Eye (tissue), 1 donor: ENCODE data around the gene AQP9.

Experiments used
- DNase-seq: peaks from one replicate; pipeline ENCODE4 v3.0.0-alpha.2; 2015

AQP9 gene

GRCh38 chr15:58141894-58142293 is 3.7 kb downstream of the AQP9 start:
- DNase-seq, result no peak

DNA sequence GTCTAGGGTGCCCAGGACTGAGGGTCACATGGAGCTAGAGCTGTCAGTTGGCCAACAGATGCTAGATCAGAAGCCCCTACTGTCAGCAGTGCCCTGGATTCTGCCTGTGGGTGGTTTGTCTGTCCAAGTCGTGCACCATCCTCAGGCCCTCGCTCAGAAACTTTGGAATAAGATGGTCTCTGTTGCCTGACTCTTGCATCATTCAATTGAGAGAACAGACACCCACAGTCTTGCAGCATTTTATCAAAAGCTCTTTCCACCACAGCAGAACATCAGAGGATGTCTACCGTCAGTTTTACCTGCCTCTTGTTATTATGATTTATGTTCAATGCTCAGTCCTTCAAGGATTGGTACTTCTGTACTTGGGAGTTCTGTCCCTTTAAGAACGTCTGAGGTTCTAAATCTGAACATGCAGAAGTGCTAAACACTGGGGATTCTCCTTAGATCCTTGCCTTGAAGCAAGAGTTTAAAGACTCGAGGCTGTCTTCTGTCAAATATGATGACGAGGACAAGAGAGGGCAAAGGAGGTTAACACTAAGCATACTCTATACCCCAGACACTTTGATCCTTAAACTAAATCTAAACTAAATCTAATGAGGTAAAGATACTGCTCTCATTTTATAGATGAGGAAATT is 4.8 kb downstream of the AQP9 start:
- no peak for DNase-seq

DNA sequence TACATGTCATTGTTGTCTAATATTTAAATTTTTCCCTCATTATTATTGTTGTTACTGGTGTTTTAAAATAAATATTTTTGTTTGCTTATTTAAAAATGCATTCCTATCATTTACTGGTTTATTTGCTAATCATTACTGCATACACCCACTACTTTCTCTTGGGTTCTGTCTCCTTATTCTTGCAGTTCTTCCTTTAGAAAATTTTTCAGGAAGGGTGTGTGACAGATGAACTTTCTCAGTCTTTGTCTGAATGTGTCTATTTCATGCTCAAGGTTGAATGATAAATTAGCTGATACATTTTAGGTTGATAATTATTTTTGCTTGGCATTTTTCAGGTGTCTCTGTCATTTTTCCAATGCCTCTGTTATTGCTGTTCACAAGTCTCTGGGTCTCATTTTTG is 7.4 kb downstream of the AQP9 start:
- no peak for DNase-seq

GRCh38 chr15:58146211-58146610 is 8.0 kb downstream of the AQP9 start:
- DNase-seq, result no peak

DNA sequence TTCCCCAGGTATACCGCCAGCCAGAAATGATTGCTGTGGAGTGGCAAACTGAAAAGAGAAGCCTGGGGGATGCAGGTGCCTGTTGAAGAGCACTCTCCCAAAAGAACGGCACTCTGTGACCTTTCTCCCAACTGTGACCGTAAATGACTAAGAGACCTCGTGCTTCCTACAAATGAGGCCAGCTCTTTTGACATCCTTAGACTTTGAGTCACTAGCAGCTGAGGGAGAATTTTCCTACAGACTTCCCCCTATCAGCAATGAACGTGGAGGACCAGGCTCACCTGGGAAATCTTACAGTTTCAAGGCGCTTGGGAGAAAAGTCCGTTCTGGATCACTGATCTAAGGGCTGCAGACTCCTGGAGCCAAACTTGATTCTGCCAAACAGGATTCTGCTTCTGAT is 8.6 kb downstream of the AQP9 start:
- no peak for DNase-seq

DNA sequence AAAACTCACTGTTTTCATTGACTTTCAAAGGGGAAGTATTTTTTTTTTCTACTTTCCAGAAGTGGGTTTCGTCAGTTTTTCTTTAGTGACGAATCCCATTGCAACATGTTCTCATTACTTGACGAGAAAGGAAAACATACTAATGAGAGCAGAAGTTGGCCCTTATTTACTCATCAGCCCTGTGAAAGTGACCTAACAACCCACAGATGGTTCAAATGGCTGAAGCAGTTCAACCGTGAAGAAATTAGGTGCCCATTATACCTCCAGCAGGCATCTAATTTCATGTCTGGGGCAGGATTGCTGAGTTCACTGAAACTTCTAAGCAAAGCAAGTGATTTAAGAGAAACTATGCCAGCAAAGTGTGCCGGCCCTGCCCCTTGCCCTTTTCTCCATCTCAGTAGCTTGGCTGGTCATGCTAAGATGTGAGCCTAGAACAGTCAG is 9.0 kb downstream of the AQP9 start:
- DNase-seq, result peak; percentile 47

DNA sequence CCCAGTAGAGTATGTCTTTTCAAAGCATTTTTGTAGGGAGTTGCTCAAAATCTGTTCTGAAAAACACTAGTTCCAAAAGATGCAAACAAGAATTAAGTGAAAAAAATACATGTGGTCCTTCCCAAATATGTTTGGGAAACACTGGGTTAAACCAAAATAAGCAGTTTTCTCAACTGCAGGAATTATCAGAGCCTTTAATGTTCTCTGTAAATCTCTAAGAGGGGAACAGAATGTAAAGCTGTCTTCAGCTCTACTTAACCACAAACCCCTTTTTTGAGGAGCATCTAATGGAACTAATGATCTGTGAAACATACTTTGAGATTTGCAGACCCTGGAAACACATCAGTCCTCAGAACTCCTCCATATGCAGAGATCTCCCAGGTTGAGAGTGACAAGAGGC is 9.9 kb downstream of the AQP9 start:
- no peak for DNase-seq

DNA sequence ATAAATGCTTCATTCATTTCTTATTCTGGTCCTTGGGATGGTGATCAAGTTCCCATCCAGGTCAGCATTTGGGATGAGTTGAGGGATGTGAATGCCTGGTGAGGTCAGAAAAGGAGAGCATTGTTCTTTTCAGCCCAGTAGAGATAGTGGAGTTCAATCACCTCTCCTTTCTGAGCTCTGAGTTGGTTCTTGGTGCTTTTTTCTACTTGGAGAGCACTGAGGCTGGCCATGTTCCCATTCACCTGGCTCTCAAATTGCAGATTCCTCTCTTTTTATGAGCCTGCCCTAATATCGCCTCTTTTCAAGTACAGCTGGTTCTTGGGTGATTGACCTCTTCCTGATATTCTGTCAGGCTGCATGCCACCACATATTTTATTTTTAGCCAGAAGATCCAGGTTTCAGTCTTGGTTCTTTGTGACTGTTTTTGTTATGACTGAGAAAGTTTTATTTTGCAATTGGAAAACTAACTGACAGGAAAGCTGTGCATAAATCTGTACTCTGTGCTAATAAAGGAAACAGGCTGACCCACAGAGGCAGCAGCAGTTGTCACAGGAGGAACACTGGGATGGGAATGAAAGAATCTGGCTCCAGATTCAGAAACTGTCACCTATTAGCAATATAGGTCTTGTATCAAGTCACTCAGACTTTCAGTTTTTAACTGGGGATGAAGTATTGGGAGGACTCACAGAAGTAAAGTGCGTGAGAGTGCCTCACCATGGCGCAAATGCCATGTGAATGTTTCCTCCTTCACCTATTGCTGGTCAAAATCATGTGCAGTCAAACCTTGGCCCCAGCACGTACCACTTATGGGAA is 10.7 kb downstream of the AQP9 start:
- DNase-seq, result no peak

DNA sequence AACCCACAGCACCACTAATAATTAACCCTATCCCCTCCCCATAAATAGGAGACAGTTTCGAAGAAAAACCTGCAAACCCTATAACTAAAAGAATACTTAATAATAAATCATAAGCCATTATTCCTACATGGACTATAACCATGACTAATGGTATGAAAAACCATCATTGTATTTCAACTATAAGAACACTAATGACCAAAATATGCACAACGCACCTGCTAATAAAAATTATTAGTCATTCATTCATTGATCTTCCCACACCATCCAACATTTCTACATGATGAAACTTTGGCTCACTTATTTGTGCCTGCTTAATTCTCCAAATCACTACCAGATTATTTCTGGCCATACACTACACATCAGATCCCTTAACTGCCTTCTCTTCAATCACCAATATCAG is 16.6 kb downstream of the AQP9 start:
- DNase-seq, result no peak

DNA sequence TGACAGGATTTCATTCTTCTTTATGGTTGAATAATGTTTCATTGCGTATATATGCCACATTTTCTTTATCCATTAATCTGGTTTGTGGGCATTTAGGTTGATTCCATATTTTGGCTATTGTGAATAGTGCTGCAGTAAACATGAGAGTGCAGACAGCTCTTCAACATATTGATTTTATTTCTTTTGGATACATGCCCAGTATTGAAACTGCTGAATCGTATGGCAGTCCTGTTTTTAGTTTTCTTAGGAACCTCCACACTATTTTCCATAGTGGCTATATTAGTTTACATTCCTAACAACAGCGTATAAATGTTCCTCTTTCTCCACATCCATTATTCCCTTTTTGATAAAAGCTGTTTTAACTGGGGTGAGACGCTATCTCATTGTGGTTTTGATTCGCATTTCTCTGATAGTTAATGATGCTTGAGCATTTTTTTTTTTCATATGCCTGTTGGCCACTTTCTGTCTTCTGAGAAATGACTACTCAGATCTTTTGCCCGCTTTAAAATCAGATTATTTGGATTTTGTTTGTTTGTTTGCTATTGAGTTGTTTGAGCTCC is 21.7 kb downstream of the AQP9 start:
- peak; percentile 12 for DNase-seq

GRCh38 chr15:58161436-58161930 is 23.3 kb downstream of the AQP9 start:
- DNase-seq, result no peak

- DNase-seq, result peak; percentile 56
Observed at GRCh38 chr15:58163985-58164384, 25.8 kb downstream of the AQP9 start.

GRCh38 chr15:58164926-58165325 is 26.7 kb downstream of the AQP9 start:
- no peak for DNase-seq

DNA sequence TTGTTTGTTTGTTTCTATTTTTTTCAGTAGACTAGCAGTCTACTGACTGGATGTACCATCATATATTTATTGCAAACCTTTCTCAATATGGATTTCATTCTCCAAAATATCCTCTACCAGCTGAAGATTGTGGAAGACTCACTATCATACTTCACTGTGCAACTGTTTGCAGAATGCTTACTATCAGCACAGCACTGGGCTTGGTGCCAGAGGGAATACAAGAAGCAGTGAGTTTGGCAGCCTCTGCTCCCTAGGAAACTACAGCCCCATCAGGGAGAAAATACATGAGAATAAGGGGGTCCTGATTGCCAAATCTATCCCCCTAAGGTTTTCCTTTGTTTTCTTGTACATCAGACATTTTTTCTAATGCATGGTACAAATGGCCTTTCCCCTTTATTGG is 27.5 kb downstream of the AQP9 start:
- peak; percentile 48 for DNase-seq

GRCh38 chr15:58167095-58167691 is 29.0 kb downstream of the AQP9 start:
- no peak for DNase-seq

GRCh38 chr15:58169934-58170333 is 31.8 kb downstream of the AQP9 start:
- DNase-seq, result no peak

GRCh38 chr15:58171476-58172061 is 33.4 kb downstream of the AQP9 start:
- DNase-seq, result no peak

GRCh38 chr15:58174709-58175108 is 36.5 kb downstream of the AQP9 start:
- no peak for DNase-seq

GRCh38 chr15:58175955-58176354 is 37.8 kb downstream of the AQP9 start:
- DNase-seq, result no peak

- DNase-seq, result no peak
Observed at GRCh38 chr15:58178668-58179067, 40.5 kb downstream of the AQP9 start.

- no peak for DNase-seq
Observed at GRCh38 chr15:58179206-58179605, 41.0 kb downstream of the AQP9 start.

- no peak for DNase-seq
Observed at GRCh38 chr15:58179741-58180381, 41.7 kb downstream of the AQP9 start.
